ENCODE results near the gene TLE4.
"Not testable (repeated sequence)": the region's sequence is repeated elsewhere in the genome, so short reads cannot be mapped to it uniquely, and the experiment has no call there.

The TLE4 gene

DNA sequence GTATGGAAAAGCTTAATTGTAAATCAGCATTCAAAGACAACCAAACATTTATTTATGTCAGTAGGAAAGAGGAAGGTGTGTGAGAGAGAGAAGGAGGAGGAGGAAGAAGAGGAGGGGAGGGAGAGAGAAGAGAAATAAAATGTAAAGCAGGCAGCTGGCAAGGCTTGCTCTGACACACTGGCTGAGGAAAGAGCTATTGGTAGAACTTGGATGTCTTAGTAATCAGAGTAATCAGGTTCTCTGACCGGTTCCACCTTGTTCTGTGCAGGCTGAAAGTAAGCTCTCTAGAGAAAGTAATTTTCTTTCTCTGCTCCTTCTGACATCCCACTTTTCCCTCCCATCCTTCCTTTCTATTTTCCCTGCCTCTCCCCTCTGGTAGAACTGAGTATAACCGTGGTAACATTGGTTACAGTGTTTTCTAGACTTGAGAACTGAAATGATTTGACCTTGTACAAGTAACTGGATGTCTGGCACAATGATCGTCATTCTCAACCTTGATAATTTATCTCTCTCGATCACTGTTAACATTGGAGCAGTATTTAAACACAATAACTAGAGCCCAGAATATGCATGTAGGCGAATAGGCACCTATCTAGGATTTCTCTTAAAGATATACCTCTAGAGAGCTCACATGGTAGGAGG is 33.3 kb downstream of the TLE4 start:
- DNase-seq = no peak

DNA sequence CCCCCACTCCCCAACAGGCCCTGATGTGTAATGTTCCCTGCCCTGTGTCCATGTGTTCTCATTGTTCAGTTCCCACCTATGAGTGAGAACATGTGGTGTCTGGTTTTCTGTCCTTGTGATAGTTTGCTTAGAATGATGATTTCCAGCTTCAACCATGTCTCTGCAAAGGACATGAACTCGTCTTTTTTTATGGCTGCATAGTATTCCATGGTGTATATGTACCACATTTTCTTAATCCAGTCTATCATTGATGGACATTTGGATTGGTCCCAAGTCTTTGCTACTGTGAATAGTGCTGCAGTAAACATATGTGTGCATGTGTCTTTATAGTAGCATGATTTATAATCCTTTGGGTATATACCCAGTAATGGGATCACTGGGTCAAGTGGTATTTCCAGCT is 34.8 kb downstream of the TLE4 start:
- not testable (repeated sequence) for DNase-seq

DNA sequence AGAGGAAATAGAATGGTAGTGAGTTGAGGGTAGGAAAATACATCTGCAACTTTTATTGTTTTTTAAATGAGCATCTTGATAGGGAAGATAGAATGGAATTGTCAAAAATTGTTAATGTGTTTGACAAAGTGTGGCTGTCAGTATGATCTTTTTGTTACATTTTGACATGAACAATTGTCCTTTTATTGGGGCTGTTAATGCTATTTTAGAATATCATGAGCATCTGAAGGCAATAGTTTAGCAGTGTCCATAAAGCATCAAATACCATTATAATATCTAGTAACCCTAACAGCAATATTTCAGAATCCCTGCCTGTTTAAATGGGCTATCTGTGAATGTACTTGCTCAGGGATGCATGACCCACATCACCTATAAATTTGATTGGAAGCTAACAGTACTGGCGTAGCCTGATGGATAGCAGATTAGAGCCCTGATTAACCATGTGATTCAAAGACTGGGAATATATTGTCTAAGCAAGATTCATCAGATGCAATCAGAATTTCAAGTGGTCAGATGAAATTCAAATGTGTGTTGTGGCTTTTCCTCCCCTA is 37.8 kb downstream of the TLE4 start:
- no peak for DNase-seq

DNA sequence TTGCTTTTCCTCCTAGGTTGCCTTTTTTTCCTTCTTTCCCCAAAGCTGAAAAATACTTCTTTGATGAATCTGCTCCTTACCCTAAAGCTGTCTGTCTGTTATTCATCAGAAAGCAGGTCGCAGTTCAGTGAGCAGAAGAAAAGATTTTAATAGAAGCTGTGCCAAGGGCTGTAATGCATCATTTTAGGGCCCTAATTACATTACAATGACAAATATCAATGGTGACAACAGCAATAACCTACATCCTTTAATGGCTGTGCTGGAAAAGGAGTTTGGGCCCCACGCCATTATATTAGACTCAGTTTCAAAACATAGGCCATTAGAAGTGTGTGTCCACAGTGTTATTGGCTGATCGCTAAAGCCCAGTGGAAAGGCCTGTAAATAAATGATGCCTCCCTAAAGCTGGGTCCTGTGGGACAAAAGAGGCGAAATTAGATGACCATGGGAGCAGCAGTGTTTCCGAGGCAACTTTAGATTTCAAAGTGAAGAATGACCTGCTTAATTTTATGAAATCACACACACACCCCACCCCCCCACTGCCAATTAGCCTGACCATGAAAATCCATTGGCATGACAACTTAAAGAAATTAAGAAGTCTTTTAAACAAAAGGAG is 38.4 kb downstream of the TLE4 start:
- no peak for DNase-seq

DNA sequence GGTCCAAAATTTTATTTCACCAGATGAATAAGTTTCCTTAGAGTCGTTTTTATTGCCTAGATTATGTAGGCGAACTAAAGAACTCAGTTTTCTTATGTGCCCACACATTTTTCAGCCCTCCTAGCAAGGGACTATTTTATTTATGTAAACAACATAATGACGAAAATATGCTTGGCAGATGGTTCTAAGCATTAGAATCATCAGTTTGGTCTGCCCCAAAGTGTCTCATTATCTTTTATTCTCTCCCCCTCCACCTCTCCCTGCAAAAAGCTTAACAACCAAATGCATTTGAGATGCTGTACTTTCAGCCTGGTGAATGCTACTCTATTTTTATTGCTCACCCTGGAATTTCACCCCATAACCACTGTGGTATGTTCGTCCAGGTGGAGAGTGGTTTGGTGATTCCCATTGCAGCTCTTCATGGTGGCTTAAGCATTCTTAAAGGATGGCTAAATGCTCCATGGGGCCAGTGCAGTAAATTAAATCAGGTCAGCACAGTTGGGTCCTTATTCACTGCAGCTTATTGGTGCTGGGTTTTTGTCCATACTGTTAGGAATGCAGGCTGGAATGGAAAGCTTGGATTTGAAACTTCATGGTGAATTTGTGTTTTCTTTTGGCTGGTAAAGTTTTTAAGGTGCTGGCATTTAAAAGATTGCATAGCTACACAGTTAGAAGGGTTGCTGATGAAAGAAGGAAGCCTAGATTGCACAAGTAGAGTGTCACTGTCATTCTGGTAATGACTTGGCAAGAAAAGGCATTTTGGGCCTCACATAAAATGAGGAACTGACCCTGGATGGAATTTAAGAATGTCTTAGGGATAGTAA is 39.2 kb downstream of the TLE4 start:
- DNase-seq = no peak

GRCh38 chr9:79613145-79613544 is 41.4 kb downstream of the TLE4 start:
- no peak for DNase-seq

DNA sequence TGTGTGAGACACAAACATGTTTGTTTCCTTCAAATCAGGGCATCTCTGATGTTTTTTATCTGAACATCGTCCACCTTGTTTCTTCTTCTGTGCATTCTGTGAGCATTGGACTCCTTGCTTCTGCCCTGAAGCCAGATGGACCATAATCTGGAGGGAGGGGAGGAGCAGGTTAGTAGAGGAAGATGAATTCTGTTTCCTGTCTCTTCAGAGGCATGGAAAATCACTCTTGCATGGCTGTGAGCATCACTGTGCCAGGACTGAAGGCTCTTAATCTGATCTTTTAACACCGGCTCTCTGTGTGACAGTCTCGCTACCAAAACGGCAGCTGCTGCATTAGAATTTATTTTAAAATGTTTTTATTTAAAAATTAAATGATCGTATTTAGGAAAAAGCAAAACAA is 43.3 kb downstream of the TLE4 start:
- DNase-seq = no peak

DNA sequence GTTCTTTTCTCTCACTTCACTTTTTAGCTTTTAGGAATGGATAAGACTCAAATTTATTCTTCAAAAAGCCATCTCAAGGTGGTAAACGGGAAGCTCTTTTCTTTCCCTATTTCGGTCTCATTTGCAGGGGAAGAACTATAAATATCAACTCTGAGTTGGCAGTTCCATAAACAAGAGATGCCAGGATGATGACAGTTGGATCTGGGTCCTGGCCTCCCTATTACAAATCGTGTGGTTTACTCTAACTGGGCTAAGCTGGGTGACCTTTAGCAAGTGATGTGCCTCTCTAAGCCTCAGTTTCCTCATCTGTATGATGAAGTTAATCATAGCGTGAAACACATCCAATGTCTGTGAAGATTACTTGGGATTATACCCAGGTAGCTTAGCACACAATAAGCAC is 44.2 kb downstream of the TLE4 start:
- DNase-seq = no peak

GRCh38 chr9:79616971-79617370 is 45.2 kb downstream of the TLE4 start:
- DNase-seq = no peak

GRCh38 chr9:79617395-79617794 is 45.6 kb downstream of the TLE4 start:
- DNase-seq = no peak

DNA sequence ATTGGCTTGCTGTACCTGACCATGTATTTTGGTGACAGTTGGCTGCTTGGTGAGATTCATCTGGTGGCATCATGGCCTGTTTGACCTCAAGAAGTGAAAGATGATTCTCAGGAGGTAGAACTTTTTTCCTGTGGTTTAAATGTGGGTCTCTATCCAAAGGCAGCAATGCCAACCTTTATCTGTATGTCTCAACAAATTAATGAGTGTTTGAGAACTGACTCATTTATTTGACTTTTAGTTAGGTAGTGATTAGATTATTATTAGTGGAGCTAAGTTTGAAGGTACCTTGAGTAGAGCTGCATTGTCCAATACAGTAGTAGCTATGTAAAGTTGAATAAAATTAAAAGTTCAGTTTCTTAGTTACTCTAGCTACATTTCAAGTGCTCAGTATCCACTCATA is 48.2 kb downstream of the TLE4 start:
- DNase-seq = no peak

DNA sequence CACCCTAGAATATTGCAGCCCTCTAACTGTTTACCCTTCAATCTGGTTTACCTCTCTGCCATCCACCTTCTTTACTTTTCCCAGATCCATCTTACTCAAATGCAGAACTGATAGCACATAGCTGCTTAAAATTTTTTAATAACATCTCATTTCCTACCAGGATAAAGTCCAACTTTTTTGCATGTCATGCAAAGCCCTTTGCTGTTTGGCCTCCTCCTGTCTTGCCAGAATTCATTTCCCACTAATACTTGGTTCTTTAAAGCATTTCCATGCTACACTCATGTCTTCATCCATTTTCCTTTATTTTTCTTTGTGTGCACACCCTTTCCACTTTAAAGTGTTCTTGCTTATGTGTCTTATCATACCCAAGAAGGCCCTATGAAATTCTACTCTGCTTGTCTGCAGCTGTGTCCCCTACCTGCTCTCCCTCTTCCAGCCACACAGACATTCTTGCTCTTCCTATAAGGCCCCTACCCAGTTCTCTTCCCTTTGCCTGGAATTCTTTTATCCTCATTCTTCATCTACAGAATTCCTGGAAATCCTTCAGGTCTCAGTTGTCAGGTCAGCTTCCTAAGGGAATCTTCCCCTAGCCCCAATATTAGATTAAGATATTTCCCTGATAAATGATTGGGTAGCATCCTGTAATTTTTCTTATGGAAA is 50.3 kb downstream of the TLE4 start:
- no peak for DNase-seq

- no peak for DNase-seq
Observed at GRCh38 chr9:79623799-79624721, 52.3 kb downstream of the TLE4 start.

DNA sequence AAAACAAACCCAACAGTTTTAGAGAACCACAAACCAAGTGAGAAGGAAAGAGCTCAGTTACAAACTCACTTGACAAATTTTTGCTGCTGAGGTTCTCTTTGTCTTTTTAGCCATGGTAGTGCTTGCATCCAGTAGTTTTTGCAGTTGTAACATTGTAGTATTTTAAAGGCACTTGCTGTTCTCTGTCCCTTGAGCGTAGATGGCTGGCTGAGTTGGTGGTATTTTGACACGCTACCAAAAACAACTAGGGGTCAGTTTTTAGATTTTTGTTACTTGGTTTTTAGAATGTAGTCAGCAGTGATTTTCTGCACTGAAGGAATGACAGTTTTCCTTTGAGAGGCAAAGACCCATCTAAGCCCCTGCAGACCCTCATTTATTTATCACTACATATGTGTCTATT is 58.0 kb downstream of the TLE4 start:
- no peak for DNase-seq

DNA sequence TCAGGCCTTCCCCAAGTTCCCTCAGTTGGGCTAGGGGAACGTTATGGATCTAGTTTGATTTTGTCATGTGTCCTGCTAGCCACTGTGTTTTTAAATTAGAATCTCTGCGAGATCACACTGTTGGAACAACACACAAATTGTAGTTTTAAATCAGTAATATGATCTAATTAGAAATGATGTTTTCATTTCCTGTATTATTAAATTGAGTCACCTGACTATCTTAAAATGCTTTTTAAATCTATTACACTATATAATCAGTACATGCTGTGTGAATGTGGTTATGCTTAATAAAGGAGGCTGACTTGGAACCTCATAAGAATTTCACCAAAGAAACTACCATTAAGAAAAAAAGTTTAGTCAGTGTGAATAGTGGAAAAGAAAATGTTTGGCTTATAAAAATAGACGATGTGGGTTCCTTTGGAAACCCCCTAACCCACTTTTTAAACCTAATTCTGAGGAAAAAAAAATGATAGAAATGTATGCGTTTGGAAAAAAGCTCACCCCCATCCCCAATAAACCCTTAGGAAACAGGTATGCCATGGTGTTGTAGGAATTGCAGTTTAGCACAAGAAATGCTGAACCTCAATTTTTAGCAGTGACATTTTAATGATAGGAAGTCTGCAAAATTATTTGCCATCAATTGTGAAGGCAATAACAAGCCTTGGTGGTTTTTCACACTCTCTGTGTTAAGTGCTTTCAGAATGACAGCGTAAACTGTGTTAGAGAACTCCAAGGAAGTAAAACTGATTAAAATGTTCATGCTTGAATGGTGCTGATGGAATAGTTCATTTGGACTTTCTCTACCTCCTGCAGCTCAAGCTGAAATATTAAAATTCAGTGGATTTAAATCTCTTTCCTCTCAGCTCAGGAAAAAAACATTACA is 59.0 kb downstream of the TLE4 start:
- no peak for DNase-seq

GRCh38 chr9:79632060-79632459 is 60.3 kb downstream of the TLE4 start:
- DNase-seq = no peak

DNA sequence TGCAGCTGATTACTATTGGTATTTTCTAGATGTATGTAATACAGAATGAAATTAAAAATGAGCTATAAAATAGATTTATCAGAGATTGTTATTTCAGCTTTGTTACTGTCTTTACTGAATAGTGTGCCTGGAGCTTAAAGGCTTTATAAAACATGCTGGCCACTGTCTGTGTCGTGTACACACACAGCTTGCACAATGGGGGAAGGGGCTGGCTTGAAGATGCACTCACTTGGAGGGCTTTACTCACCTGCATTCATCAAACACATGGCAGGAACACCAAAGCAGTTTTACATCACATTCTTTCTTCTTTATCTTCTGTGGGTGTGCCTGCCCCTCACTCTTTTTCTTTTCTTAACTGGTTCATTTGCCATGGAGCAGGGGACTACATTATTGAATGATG is 60.9 kb downstream of the TLE4 start:
- DNase-seq = no peak

- DNase-seq = no peak
Observed at GRCh38 chr9:79633558-79633957, 61.8 kb downstream of the TLE4 start.

DNA sequence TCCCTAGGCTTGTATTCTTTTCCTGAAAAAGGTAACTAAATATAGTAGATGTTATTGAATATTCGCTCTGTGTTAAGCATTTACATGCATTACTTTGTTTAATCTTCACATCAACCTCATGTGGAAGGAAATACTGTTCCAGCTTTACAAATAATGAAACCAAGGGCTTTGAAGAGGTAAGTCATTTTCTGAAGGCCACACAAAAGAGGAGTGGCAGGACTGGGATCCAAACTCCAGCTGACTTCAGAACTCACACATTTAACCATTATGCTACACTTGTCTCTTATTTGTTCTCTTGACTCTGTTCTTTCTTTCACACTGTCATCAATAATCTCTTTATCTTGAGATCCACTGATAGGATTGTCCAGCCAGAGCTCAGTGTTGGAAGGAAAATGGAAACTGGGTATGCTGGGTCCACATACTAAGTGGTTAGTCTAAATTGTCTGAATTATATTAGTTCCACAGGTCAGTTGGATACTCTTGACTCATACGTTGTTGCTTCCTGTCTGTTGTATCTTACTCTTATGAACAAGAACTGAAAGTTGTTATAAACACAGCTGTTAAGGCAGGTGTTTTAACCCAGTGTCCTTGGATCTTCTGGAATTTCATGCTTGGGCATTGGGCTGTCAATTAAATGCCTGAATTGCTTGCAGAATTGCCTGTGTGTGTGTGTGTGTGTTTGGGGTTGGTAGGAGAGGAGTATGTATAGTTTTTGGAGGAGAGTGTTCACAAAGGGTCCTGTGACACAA is 65.6 kb downstream of the TLE4 start:
- DNase-seq = no peak

GRCh38 chr9:79638806-79639205 is 67.0 kb downstream of the TLE4 start:
- no peak for DNase-seq
